Stimulated activated CD8-positive, alpha-beta memory T cell treated with anti-CD3 and anti-CD28 coated beads, Interleukin-15, amount 100 ng/mL, for 24 hours (primary cell): ENCODE measurements around the gene MARK3.

Source experiments
- DNase-seq: peaks from one replicate; pipeline ENCODE4 v3.0.0-alpha.2; 2020; ENCODE audit warnings: low read depth

MARK3 gene

GRCh38 chr14:103396463-103396862 lies 11.2 kb downstream of the MARK3 start:
- DNase-seq = no peak

GRCh38 chr14:103398427-103399195 lies 13.4 kb downstream of the MARK3 start:
- no peak for DNase-seq

GRCh38 chr14:103400537-103400936 lies 15.3 kb downstream of the MARK3 start:
- DNase-seq = no peak

GRCh38 chr14:103401223-103402214 lies 16.3 kb downstream of the MARK3 start:
- no peak for DNase-seq

GRCh38 chr14:103402695-103403094 lies 17.5 kb downstream of the MARK3 start:
- DNase-seq = no peak

- DNase-seq = no peak
Observed at GRCh38 chr14:103404032-103404918, 19.1 kb downstream of the MARK3 start.

GRCh38 chr14:103404920-103405319 lies 19.7 kb downstream of the MARK3 start:
- DNase-seq = no peak

GRCh38 chr14:103408491-103409155 lies 23.4 kb downstream of the MARK3 start:
- no peak for DNase-seq

GRCh38 chr14:103416916-103417315 lies 31.7 kb downstream of the MARK3 start:
- no peak for DNase-seq

GRCh38 chr14:103418481-103418818 lies 33.2 kb downstream of the MARK3 start:
- no peak for DNase-seq

GRCh38 chr14:103421556-103421955 lies 36.3 kb downstream of the MARK3 start:
- no peak for DNase-seq

- no peak for DNase-seq
Observed at GRCh38 chr14:103423050-103423461, 37.8 kb downstream of the MARK3 start.

GRCh38 chr14:103427485-103428443 lies 42.5 kb downstream of the MARK3 start:
- DNase-seq = no peak

GRCh38 chr14:103428723-103429556 lies 43.7 kb downstream of the MARK3 start:
- no peak for DNase-seq

GRCh38 chr14:103430358-103430757 lies 45.1 kb downstream of the MARK3 start:
- DNase-seq = no peak

- DNase-seq = no peak
Observed at GRCh38 chr14:103432627-103433026, 47.4 kb downstream of the MARK3 start.

- DNase-seq = no peak
Observed at GRCh38 chr14:103433916-103434563, 48.8 kb downstream of the MARK3 start.

GRCh38 chr14:103434868-103435442 lies 49.7 kb downstream of the MARK3 start:
- DNase-seq = no peak
